ENCODE data around the gene CAPN12.
"Not testable (repeated sequence)": the region's sequence is repeated elsewhere in the genome, so short reads cannot be mapped to it uniquely, and the experiment has no call there.

Gene CAPN12

GRCh38 chr19:38770228-38770948, 26.1 kb upstream of the CAPN12 start:
- not testable (repeated sequence) for DNase-seq

- DNase-seq: peak; percentile 92
Measured at GRCh38 chr19:38769635-38770211, 25.4 kb upstream of the CAPN12 start.

- no peak for DNase-seq
Measured at GRCh38 chr19:38766276-38767047, 22.2 kb upstream of the CAPN12 start.

GRCh38 chr19:38765214-38765613, 20.9 kb upstream of the CAPN12 start:
- no peak for DNase-seq

- no peak for DNase-seq
Measured at GRCh38 chr19:38763795-38764220, 19.5 kb upstream of the CAPN12 start.

- not testable (repeated sequence) for DNase-seq
Measured at GRCh38 chr19:38761884-38762389, 17.7 kb upstream of the CAPN12 start.

GRCh38 chr19:38760805-38761517, 16.7 kb upstream of the CAPN12 start:
- DNase-seq: not testable (repeated sequence)

- no peak for DNase-seq
Measured at GRCh38 chr19:38759590-38760003, 15.3 kb upstream of the CAPN12 start.

GRCh38 chr19:38754196-38754595, 9.9 kb upstream of the CAPN12 start:
- not testable (repeated sequence) for DNase-seq

GRCh38 chr19:38753783-38754182, 9.5 kb upstream of the CAPN12 start:
- not testable (repeated sequence) for DNase-seq

GRCh38 chr19:38745316-38745715, 1.0 kb upstream of the CAPN12 start:
- DNase-seq: no peak

GRCh38 chr19:38744874-38745273, 600 bp upstream of the CAPN12 start:
- no peak for DNase-seq

GRCh38 chr19:38743394-38744297, 628 bp downstream of the CAPN12 start:
- no peak for DNase-seq

GRCh38 chr19:38742906-38743305, 1.4 kb downstream of the CAPN12 start:
- no peak for DNase-seq

GRCh38 chr19:38742296-38742695, 2.0 kb downstream of the CAPN12 start:
- no peak for DNase-seq

- DNase-seq: no peak
Measured at GRCh38 chr19:38741670-38742069, 2.6 kb downstream of the CAPN12 start.

GRCh38 chr19:38740932-38741331, 3.3 kb downstream of the CAPN12 start:
- DNase-seq: no peak

- no peak for DNase-seq
Measured at GRCh38 chr19:38740257-38740592, 4.0 kb downstream of the CAPN12 start.

- peak in 1 of 2 experiments; percentile 31 for DNase-seq
Measured at GRCh38 chr19:38739440-38740256, 4.6 kb downstream of the CAPN12 start.

- DNase-seq: no peak
Measured at GRCh38 chr19:38737921-38738737, 6.1 kb downstream of the CAPN12 start.
